ENCODE data around the gene TXNRD1. TPM values are rescaled to one million over a fixed set of nuclear protein-coding genes. Genes with fewer than 3 reads are reported as not detected.

TXNRD1 gene
- total and polyA plus RNA-seq, 9 donors, result 45.0 to 157 (median 77.4) TPM

- H3K36me3 ChIP-seq, result no peaks in the 10 kb centered on the region
- no peaks in the 10 kb centered on the region for H3K27me3 ChIP-seq
- DNase-seq, result peak; percentile 77 to 86 (median 81)
- peak overlapping the region; percentile 78 to 81 for H3K27ac ChIP-seq
- no peaks in the 10 kb centered on the region for H3K9me3 ChIP-seq
- WGBS, 3 donors, result 0 to 1% (median 1%) methylated on average over 37 to 41 of the region's 41 CpGs
- peaks cover 9% of the 10 kb centered on the region for H3K4me1 ChIP-seq (ENCODE audit: insufficient read depth)
- intact Hi-C loops (cut with DNase I), result loop anchor here in 3 of 4 donors (5.0 kb wide), 1 partner anchor 71 kb away; the partner anchor contains the start of gene TXNRD1 (in 3 of the 3)
- peak; percentile 71 for TF ChIP-seq POLR2A (IDR thresholded peaks at IDR 0.05)
- TF ChIP-seq EP300 (IDR thresholded peaks at IDR 0.05), result no peak
- TF ChIP-seq, protein P1, sequence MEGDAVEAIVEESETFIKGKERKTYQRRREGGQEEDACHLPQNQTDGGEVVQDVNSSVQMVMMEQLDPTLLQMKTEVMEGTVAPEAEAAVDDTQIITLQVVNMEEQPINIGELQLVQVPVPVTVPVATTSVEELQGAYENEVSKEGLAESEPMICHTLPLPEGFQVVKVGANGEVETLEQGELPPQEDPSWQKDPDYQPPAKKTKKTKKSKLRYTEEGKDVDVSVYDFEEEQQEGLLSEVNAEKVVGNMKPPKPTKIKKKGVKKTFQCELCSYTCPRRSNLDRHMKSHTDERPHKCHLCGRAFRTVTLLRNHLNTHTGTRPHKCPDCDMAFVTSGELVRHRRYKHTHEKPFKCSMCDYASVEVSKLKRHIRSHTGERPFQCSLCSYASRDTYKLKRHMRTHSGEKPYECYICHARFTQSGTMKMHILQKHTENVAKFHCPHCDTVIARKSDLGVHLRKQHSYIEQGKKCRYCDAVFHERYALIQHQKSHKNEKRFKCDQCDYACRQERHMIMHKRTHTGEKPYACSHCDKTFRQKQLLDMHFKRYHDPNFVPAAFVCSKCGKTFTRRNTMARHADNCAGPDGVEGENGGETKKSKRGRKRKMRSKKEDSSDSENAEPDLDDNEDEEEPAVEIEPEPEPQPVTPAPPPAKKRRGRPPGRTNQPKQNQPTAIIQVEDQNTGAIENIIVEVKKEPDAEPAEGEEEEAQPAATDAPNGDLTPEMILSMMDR (IDR thresholded peaks at IDR 0.05), result no peak
- H3K4me3 ChIP-seq, result peak overlapping the region; percentile 73
These were observed 73.2 kb downstream of the TXNRD1 start for GRCh38 chr12:104288635-104289274.

DNA sequence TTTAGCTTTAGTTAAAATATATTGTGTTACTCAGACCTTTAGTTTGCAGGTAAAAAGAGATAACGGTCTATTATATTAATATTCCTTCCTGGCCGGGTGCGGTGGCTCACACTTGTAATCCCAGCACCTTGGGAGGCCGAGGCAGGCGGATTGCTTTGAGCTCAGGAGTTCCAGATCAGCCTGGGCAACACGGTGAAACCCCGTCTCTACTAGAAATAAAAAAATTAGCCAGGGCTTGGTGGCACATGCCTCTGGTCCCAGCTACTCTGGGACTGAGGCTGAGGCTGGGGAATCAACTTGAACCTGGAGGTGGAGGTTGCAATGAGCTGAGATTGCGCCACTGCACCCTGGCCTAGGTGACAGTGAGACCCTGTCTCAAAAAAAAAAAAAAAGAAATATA, 74.7 kb downstream of the TXNRD1 start:
- TF ChIP-seq EP300 (IDR thresholded peaks at IDR 0.05), result no peak
- TF ChIP-seq, protein P1 (IDR thresholded peaks at IDR 0.05), result no peak
- TF ChIP-seq POLR2A (IDR thresholded peaks at IDR 0.05), result no peak
- Histone ChIP-seq H3K27ac (no peak overlapping the region), H3K36me3 (no peaks in the 10 kb centered on the region), H3K27me3 (no peaks in the 10 kb centered on the region), H3K9me3 (no peaks in the 10 kb centered on the region), H3K4me3 (peak overlapping the region; percentile 73), H3K4me1 (ENCODE audit: insufficient read depth) (peaks cover 11% of the 10 kb centered on the region)
- intact Hi-C loops (cut with DNase I), result no loop called here
- no peak for DNase-seq
- 88 to 94% (median 94%) methylated on average over 8 of the region's 8 CpGs for WGBS, 3 donors

- no peak overlapping the region for H3K27ac ChIP-seq
- no peaks in the 10 kb centered on the region for H3K9me3 ChIP-seq
- no peak for DNase-seq
- intact Hi-C loops (cut with DNase I), result no loop called here
- peaks cover 10% of the 10 kb centered on the region for H3K4me1 ChIP-seq (ENCODE audit: insufficient read depth)
- H3K4me3 ChIP-seq, result no peak overlapping the region
- no peaks in the 10 kb centered on the region for H3K27me3 ChIP-seq
- no peaks in the 10 kb centered on the region for H3K36me3 ChIP-seq
- TF ChIP-seq POLR2A (IDR thresholded peaks at IDR 0.05) (no peak), EP300 (IDR thresholded peaks at IDR 0.05) (no peak)
- TF ChIP-seq, protein P1 (IDR thresholded peaks at IDR 0.05), result no peak
- WGBS, 3 donors, result 97 to 98% (median 97%) methylated on average over 5 of the region's 5 CpGs
These were observed 75.3 kb downstream of the TXNRD1 start for GRCh38 chr12:104290855-104291254.

GRCh38 chr12:104291867-104292524, 76.4 kb downstream of the TXNRD1 start:
- no peak overlapping the region for H3K4me3 ChIP-seq
- H3K36me3 ChIP-seq, result no peaks in the 10 kb centered on the region
- intact Hi-C loops (cut with DNase I), result no loop called here
- WGBS, 3 donors, result 69 to 81% (median 80%) methylated on average over 5 of the region's 5 CpGs
- TF ChIP-seq, protein P1 (IDR thresholded peaks at IDR 0.05), result no peak
- TF ChIP-seq POLR2A (IDR thresholded peaks at IDR 0.05) (no peak), EP300 (IDR thresholded peaks at IDR 0.05) (no peak)
- no peaks in the 10 kb centered on the region for H3K27me3 ChIP-seq
- H3K4me1 ChIP-seq (ENCODE audit: insufficient read depth), result peaks cover 10% of the 10 kb centered on the region
- H3K27ac ChIP-seq, result no peak overlapping the region
- no peaks in the 10 kb centered on the region for H3K9me3 ChIP-seq
- DNase-seq, result no peak

Data from ovary (tissue), 9 donors.